SK-N-SH (cell line): ENCODE results near the gene CFAP69. TPM values are rescaled to one million over a fixed set of nuclear protein-coding genes. Genes with fewer than 3 reads are reported as not detected.

Experiments used
- CTCF ChIA-PET: fragments of 300-600, 350-600 bp; formaldehyde crosslinking; extraction: SDS; loops from one replicate; lab custom pipeline; 2021; lab: Yijun Ruan, JAX
- POLR2A ChIA-PET: fragments of 350-600 bp; sonication (Branson Sonifier 250); formaldehyde crosslinking; extraction: SDS; loops from one replicate; lab custom pipeline; 2020; ENCODE audit warnings: antibody characterized with exemption, inconsistent platforms; lab: Yijun Ruan, JAX
- DNase-seq: peaks from one replicate; pipeline ENCODE4 v3.0.0; 2012
- H2AFZ ChIP-seq: fragments of 200-600 bp; sonication (generic); 2 replicates; pipeline ENCODE4 v1.8.1; 2016; ENCODE audit warnings: antibody characterized with exemption, mild to moderate bottlenecking, low read depth
- H3F3A ChIP-seq: fragments of 200-600 bp; sonication (generic); replicated peaks from 2 replicates; pipeline ENCODE3; 2016; ENCODE audit warnings: antibody characterized with exemption, mild to moderate bottlenecking; ENCODE audit not compliant: insufficient read depth
- H3K27ac ChIP-seq, 2 experiments: fragments of 200-500 bp in 1 of 2; fragments of 200-600 bp in 1 of 2; sonication (Bioruptor generic) in 1 of 2; sonication (generic), shearing (Covaris generic) in 1 of 2; 2 replicates each; pipeline versions ENCODE4 v1.5.1 to v1.6.1; 2014 to 2016; ENCODE audit warnings: low read depth in 2 of 2, inconsistent platforms in 1 of 2, low read length in 1 of 2, mild to moderate bottlenecking in 1 of 2, mixed read lengths in 1 of 2
- H3K27me3 ChIP-seq: fragments of 200-600 bp; sonication (generic), shearing (Covaris generic); 2 replicates; pipeline ENCODE4 v1.6.1; 2016; ENCODE audit warnings: mixed run types; ENCODE audit not compliant: insufficient read depth
- H3K36me3 ChIP-seq, 2 experiments: fragments of 200-500 bp in 1 of 2; fragments of 200-600 bp in 1 of 2; sonication (Bioruptor generic) in 1 of 2; sonication (generic) in 1 of 2; replicated peaks in 1 of 2; 2 replicates each; pipeline versions ENCODE3 to v1.5.1; 2014 to 2016; ENCODE audit warnings: low read length in 1 of 2, mild to moderate bottlenecking in 1 of 2; ENCODE audit not compliant: insufficient read depth in 2 of 2, control insufficient read depth in 1 of 2
- H3K4me1 ChIP-seq, 2 experiments: fragments of 200-500 bp in 1 of 2; fragments of 200-600 bp in 1 of 2; sonication (Bioruptor generic) in 1 of 2; sonication (generic), shearing (Covaris generic) in 1 of 2; 2 replicates each; pipeline versions ENCODE4 v1.5.1 to v1.6.1; 2014 to 2016; ENCODE audit warnings: low read depth in 1 of 2, low read length in 1 of 2, mixed run types in 1 of 2; ENCODE audit not compliant: insufficient read depth in 2 of 2, control insufficient read depth in 1 of 2
- H3K4me2 ChIP-seq: fragments of 200-600 bp; sonication (generic), shearing (Covaris generic); 2 replicates; pipeline ENCODE4 v1.6.1; 2017; ENCODE audit warnings: mixed run types
- H3K4me3 ChIP-seq, 2 experiments: fragments of 200-500 bp in 1 of 2; fragments of 200-600 bp in 1 of 2; sonication (Bioruptor generic) in 1 of 2; sonication (generic), shearing (Covaris generic) in 1 of 2; 2 replicates each; pipeline versions ENCODE4 v1.5.1 to v1.8.1; 2014 to 2016; ENCODE audit warnings: low read depth in 2 of 2, inconsistent platforms in 1 of 2, low read length in 1 of 2, mild to moderate bottlenecking in 1 of 2, mixed read lengths in 1 of 2, moderate library complexity in 1 of 2
- H3K79me2 ChIP-seq: fragments of 200-600 bp; sonication (generic); 2 replicates; pipeline ENCODE4 v1.8.1; 2017; ENCODE audit warnings: mild to moderate bottlenecking; ENCODE audit not compliant: insufficient read depth
- H3K9ac ChIP-seq: fragments of 200-600 bp; sonication (generic); 2 replicates; pipeline ENCODE4 v1.6.1; 2017; ENCODE audit warnings: mixed run types
- H3K9me2 ChIP-seq: fragments of 200-600 bp; sonication (generic); 2 replicates; pipeline ENCODE4 v1.6.1; 2017; ENCODE audit warnings: mixed run types
- H3K9me3 ChIP-seq: fragments of 200-600 bp; sonication (generic); 2 replicates; pipeline ENCODE4 v1.6.1; 2017; ENCODE audit warnings: mixed run types, mild to moderate bottlenecking, moderate library complexity
- H4K20me1 ChIP-seq: fragments of 200-600 bp; sonication (generic); 2 replicates; pipeline ENCODE4 v1.6.1; 2017; ENCODE audit warnings: mild to moderate bottlenecking, mixed run types; ENCODE audit not compliant: insufficient read depth
- CTCF ChIP-seq: fragments of 200-600 bp; sonication (generic); IDR thresholded peaks from 2 replicates; pipeline ENCODE4 v1.6.1; 2017; ENCODE audit warnings: antibody characterized with exemption, mild to moderate bottlenecking, moderate library complexity
- EP300 ChIP-seq, 2 experiments: IDR thresholded peaks; 2 replicates each; pipeline versions ENCODE4 v1.4.0 to v1.6.1; 2012; ENCODE audit warnings: borderline replicate concordance in 1 of 2, low read depth in 1 of 2, low read length in 1 of 2
- GABPA ChIP-seq: IDR thresholded peaks from 2 replicates; pipeline ENCODE4 v1.4.0; 2012; ENCODE audit warnings: low read depth, mild to moderate bottlenecking
- MXI1 ChIP-seq: IDR thresholded peaks from 2 replicates; pipeline ENCODE4 v1.6.1; 2012; ENCODE audit warnings: mild to moderate bottlenecking, low read depth, low read length, improper control_type of control experiment
- NFIC ChIP-seq: IDR thresholded peaks from 2 replicates; pipeline ENCODE4 v1.4.0; 2012; ENCODE audit warnings: borderline replicate concordance
- RAD21 ChIP-seq: IDR thresholded peaks from 2 replicates; pipeline ENCODE4 v1.6.1; 2012; ENCODE audit warnings: mild to moderate bottlenecking, low read length
- REST ChIP-seq: IDR thresholded peaks from 2 replicates; pipeline ENCODE4 v1.6.1; 2012; ENCODE audit warnings: mild to moderate bottlenecking, low read depth, low read length, moderate library complexity
- USF2 ChIP-seq: fragments of 150-350 bp; IDR thresholded peaks from 2 replicates; pipeline ENCODE4 v1.6.1; 2017; ENCODE audit warnings: antibody characterized with exemption, low read length, low read depth, borderline replicate concordance
- WGBS: methylation state at CpG from one replicate; pipeline ENCODE4 v1.1.6; 2017; ENCODE audit warnings: low lambda C conversion rate; 5-methylcytosine and 5-hydroxymethylcytosine counted together
- polyA plus RNA-seq, 3 experiments: library from polyadenylated mRNA; depleted of rRNA; stranded (reverse); fragments of >200 nt; gene quantifications; 2 replicates each; pipeline ENCODE4 v1.2.3, GENCODE V29; 2012
- TF ChIP-seq, protein P1 (sequence below): IDR thresholded peaks from 2 replicates; pipeline ENCODE4 v1.4.0; 2012; ENCODE audit warnings: low read depth

CFAP69 gene
- polyA plus RNA-seq, 1 of the 3 experiments (the other 2 are of a cell fraction) = 2.3 TPM

DNA sequence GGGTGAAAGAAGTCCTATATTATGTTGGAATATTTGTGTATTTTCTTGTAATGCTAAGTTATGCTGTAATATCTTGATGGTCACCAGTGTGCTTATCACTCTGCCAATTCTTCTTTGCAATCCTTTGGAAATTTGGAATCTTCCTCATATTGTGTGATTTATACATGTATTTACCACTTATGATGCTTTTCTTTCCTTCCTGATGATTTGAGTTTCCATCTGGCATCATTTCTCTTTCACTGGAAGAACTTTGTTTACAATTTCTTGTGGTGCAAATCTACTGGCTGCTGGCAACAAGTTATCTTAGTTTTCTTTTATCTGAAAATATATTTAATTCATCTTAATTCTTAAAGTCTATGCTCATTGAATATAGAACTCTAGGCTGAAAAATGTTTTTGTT, 29.2 kb downstream of the CFAP69 start:
- no peaks in the 10 kb centered on the region for H3K27me3 ChIP-seq
- H3K4me1 ChIP-seq = peaks cover 9 to 22% of the 10 kb centered on the region in 2 experiments; a peak in 3 of 4 replicates

GRCh38 chr7:90276033-90276728, 31.2 kb downstream of the CFAP69 start:
- 72% methylated on average over 5 of the region's 5 CpGs for WGBS

More for the DNA sequence above, 29.2 kb downstream of the CFAP69 start:
- H3K36me3 ChIP-seq = peaks cover 0 to 3% of the 10 kb centered on the region in 2 experiments
- CTCF ChIA-PET = interaction anchor here (2.4 kb wide), 1 partner anchor 154 kb away, joined by 8 read pairs; no protein-coding TSS in a partner anchor
- TF ChIP-seq USF2 (no peak), NFIC (no peak)
- POLR2A ChIA-PET = no interaction called here
- H3K79me2 ChIP-seq = no peaks in the 10 kb centered on the region
- H3K9me2 ChIP-seq = no peaks in the 10 kb centered on the region
- DNase-seq = no peak
- peaks cover 23% of the 10 kb centered on the region for H3F3A ChIP-seq
- no peaks in the 10 kb centered on the region for H4K20me1 ChIP-seq
- H2AFZ ChIP-seq = no peak overlapping the region
- no peak overlapping the region for H3K4me3 ChIP-seq
- no peaks in the 10 kb centered on the region; the same call in 1 of the 2 replicates for H3K9me3 ChIP-seq
- H3K9ac ChIP-seq = no peak overlapping the region
- H3K27ac ChIP-seq = no peak overlapping the region
- no peak overlapping the region for H3K4me2 ChIP-seq

More at GRCh38 chr7:90276033-90276728, 31.2 kb downstream of the CFAP69 start:
- no peak for DNase-seq
- CTCF ChIA-PET = interaction anchor here (0.9 to 3.5 kb wide), 5 partner anchors 12 to 152 kb away, joined by 3 to 15 read pairs (median 4); no protein-coding TSS in a partner anchor
- Histone ChIP-seq H3K9me3 (no peaks in the 10 kb centered on the region; the same call in 1 of the 2 replicates), H3K4me3 (no peak overlapping the region), H3K9ac (no peak overlapping the region), H3K27ac (no peak overlapping the region), H3K36me3 (peaks cover 10 to 11% of the 10 kb centered on the region in 2 experiments), H3K79me2 (no peaks in the 10 kb centered on the region), H3K4me2 (no peak overlapping the region), H4K20me1 (no peaks in the 10 kb centered on the region), H3K9me2 (no peaks in the 10 kb centered on the region), H2AFZ (no peak overlapping the region), H3F3A (peaks cover 12% of the 10 kb centered on the region), H3K4me1 (peaks cover 8 to 9% of the 10 kb centered on the region in 2 experiments; a peak in 2 of 4 replicates), H3K27me3 (no peaks in the 10 kb centered on the region)
- no peak for TF ChIP-seq GABPA
- TF ChIP-seq, protein P1, sequence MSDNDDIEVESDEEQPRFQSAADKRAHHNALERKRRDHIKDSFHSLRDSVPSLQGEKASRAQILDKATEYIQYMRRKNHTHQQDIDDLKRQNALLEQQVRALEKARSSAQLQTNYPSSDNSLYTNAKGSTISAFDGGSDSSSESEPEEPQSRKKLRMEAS = no peak
- TF ChIP-seq CTCF = no peak
- TF ChIP-seq REST = no peak
- no peak for TF ChIP-seq RAD21
- no peak for TF ChIP-seq MXI1
- no peak for TF ChIP-seq EP300 (IDR thresholded peaks at IDR 0.05; ENCODE audit: borderline replicate concordance in 1 of 2, low read depth in 1 of 2, low read length in 1 of 2)
- POLR2A ChIA-PET = no interaction called here
